GM19035 (cell line): Measurements from ENCODE around the gene TBX4.

ENCODE experiments used
- ATAC-seq: cut with Tn5 transposase; IDR thresholded peaks from one replicate; pipeline ENCODE4 v1.9.1; 2021; ENCODE audit not compliant: unreplicated experiment

The TBX4 gene

GRCh38 chr17:61452301-61453290 lies at the start of gene TBX4:
TBX4 (plus strand) TSS chr17:61452422; CDS start chr17:61456491, 4,069 bp downstream.
- ATAC-seq: no peak

GRCh38 chr17:61402978-61403800 lies 49.0 kb upstream of the TBX4 start:
- no peak for ATAC-seq

GRCh38 chr17:61403801-61404662 lies 48.2 kb upstream of the TBX4 start:
- ATAC-seq: no peak

GRCh38 chr17:61404663-61404912 lies 47.6 kb upstream of the TBX4 start:
- no peak for ATAC-seq

GRCh38 chr17:61404913-61405685 lies 47.1 kb upstream of the TBX4 start:
- no peak for ATAC-seq

GRCh38 chr17:61405686-61406536 lies 46.3 kb upstream of the TBX4 start:
- ATAC-seq: no peak

- ATAC-seq: no peak
These were observed 45.7 kb upstream of the TBX4 start for GRCh38 chr17:61406537-61406845.

GRCh38 chr17:61406971-61407911 lies 45.0 kb upstream of the TBX4 start:
- ATAC-seq: no peak

- ATAC-seq: no peak
These were observed 43.8 kb upstream of the TBX4 start for GRCh38 chr17:61408151-61409041.

- no peak for ATAC-seq
These were observed 42.7 kb upstream of the TBX4 start for GRCh38 chr17:61409301-61410112.

GRCh38 chr17:61410141-61411010 lies 41.8 kb upstream of the TBX4 start:
- ATAC-seq: no peak

GRCh38 chr17:61411011-61411260 lies 41.3 kb upstream of the TBX4 start:
- no peak for ATAC-seq

- ATAC-seq: peak; percentile 3
These were observed 40.7 kb upstream of the TBX4 start for GRCh38 chr17:61411261-61412142.

GRCh38 chr17:61412143-61412859 lies 39.9 kb upstream of the TBX4 start:
- ATAC-seq: peak; percentile 63
